ENCODE measurements around the gene GNAQ.

GNAQ gene

DNA sequence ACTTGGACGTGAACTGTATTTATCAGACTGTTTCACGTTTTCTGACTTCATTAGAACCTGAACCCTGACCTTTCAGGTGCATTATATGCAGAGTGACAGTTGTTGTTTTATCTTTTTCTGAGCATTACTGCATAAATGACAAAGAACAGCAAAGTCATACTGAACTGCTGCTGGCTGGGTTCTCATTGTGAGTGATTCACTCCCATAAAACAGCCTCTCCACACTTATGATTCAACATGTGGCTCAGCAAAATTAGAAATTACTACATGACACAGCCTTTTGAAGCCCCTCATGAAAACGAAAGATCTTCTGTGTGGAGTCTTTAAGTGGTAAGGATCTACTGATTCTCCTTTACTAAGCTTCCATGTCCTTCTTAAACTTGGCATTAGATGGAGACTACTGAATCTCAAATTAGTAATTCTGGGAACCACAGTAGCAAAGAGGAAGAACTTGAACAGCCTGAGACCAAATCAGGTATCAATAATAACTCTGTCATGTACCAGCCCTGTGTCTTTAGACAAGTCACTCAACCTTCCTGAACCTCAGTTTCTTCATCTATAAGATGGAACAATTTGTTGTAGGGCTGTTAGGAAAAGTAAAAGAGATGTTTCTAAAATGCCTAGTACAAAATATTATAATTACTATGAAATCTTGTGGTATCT, 211.2 kb downstream of the GNAQ start:
- peak in 2 of 58 donors; percentile 17 to 18 for DNase-seq

DNA sequence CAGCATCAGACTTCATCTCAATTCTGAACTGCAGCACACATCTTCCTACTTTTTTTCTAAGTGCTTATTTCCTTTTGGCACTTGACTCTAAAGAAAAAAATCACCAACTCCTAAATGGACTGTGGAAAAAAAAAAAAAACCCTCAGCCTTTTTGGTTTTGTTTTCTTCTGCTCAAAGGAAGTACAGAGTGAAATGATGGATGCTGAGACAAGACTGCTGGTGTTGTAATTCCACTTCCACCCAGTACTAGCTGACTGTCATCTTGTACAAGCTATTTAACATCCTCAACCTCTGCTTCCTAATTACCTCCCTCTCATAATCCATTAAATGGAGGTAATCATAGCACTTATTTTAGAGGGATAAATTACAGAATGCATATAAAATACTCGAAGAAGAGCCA, 212.0 kb downstream of the GNAQ start:
- DNase-seq: no peak

DNA sequence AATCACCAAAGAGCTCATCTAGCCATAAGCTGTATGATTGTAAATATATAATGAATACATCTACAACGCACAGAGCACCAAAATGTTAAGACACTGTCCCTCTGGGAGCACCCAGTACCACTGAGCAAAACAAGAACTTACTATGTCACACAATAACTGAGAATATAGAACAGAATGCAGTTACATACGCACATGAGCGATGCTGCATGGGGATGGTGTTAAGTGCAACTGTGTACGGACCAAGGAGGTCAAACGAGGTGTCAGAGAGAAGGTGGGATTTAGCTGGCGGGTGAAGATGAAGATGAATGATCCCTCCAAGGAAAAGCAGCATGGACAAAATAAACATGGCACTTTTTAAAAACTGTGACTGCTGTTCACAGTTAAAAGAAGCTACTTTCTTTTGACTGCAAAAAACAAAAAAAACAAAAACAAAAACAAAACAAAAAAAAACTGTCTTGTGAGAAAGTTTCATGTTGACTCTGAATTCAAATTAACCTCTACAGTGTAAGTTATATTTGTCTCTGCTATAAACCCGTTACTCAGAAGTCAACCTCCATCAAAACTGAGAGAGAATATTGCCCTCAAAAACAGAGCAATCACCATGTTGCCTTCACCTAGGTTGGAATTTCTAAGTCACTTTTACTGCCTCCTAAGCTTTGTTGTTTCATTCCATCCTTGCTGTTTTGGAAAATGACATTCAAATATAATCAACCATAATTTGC, 213.9 kb downstream of the GNAQ start:
- no peak for DNase-seq

DNA sequence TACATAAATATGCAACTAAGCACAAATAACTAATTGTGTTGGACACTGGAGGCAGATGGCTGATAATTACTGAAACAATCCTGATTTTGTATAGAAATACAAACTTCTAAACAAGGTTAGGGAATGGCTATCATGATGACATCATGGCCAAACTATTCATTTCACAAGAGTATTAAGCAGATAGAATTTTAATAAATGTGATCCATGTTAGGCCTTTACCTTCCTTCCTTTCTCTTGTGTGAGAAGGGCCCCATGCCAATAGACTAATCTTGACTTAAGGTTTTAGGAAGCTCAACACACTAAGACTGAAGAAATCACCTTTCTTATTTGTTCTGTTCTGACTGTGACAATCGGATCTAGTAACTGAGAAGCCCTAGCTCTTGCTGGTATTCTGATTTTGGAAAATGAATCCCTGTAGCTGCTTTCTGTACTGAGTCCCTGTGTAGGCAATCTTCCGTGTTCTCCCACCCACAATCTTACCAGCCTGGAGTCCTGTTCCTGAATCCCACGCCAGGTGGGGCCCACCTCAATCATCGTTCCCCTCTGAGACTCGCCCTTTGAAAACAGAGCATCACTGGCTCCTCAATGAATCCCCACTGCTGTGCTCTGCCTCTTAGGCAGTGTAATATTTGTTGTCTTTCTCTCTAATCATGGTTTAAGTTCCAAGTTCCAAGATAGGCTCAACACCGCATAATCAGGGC, 214.8 kb downstream of the GNAQ start:
- DNase-seq: no peak

DNA sequence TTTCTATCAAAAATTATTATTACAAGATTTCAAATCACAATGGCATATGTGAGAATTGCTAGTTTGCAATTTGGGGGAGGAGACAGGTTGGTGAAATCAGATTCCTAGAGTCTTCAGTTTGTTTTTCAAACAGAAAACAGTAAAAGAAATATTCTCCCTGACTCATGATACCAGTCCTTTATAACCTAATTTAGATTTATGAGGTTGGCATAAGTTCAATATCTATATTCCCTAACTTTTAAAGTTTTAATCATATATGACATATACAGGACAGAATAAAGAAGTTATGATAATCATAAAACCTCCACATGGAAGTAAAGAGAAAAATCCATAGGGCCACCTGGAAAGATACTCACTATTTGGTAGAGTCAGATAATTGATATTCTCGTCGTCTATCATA, 216.4 kb downstream of the GNAQ start:
- no peak for DNase-seq

DNA sequence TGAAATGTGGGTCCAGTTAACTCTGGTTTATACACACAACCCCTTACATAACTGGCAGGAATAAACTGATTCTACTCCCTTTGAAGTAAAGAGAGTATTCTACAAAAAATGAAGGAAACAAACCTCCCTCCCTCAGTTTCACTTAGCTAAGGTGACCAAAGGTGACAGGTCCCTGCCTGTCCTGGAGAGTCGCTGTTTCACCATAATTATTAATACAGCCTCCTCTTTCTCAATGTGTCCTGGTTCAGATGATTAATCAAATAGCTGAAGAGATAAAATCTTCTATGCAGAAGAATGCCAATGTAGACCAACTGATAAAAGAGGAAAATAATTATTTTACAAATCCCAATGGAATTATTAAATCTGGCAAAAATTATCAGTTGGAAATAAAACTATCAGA, 219.8 kb downstream of the GNAQ start:
- DNase-seq: no peak

DNA sequence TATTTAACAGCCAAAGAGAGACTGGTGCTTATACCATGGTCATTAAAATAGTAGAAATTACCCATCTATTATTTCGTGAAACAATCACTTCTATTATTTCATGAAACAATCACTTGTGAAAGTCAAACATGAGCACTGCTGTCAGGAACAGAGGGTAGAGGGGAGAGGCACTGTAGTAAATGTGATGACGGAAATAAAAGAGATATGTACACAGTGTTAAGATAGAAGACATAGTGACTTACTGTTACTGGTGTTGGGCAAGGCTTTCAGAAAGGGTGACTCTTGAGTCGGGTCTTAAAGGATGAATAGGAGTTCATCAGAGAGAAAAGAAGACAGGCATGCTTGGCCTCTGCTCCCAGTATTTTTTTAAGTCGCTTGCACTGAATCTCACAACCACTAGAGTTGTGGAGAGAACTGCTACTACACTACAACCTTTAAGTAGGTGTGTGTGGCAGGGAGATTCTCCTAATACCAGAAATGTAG, 220.9 kb downstream of the GNAQ start:
- DNase-seq: no peak

DNA sequence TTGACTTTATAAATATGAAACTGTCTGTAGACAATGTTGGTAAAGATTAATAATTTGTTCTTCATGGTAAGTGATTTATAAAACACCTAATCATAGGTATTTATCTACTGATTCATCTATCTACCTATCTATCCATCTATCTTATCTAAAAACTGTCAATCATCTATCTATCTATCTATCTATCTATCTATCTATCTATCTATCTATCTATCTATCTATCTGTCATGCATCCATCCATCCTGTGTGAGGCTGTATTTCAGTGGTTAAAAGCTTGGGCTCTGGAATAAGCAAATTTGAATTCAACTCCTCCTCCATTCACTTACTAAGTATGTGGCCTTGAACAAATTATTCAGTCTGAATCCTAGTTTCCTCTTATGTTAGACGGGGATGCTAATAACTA, 221.6 kb downstream of the GNAQ start:
- DNase-seq: no peak

DNA sequence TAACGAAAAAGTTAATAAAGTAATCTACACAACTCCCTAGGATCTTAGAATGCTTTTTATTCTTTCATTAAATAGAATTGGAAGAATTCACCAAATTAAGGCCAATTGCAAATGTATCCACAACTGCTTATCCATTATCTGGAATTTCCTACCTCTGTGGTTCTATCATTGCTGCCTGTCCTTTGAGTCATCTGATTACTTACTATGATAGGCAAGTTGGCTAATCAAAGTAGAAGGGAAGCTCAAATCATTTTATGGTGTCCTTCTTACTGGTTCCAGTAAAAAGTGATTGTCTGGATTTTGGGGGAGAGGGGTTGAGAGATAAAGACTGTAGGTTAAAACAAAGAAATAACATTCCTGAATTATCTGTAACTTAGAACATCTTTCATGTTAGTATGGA, 222.1 kb downstream of the GNAQ start:
- DNase-seq: no peak

DNA sequence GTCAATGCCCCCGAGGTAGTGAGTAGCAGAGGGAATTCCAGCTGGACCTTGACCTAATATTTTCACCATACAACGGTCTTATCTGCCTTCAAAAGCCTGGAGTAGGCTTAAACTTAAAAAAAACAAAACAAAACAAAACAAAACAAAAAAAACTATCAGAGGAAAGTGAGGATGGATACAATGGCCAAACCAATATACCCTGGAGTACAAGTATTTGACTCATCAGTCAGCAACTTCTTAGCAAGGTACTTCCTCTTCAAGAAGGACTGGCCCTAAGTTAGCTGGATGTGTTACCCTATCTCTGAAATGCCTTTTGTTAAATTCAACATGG, 222.9 kb downstream of the GNAQ start:
- no peak for DNase-seq

DNA sequence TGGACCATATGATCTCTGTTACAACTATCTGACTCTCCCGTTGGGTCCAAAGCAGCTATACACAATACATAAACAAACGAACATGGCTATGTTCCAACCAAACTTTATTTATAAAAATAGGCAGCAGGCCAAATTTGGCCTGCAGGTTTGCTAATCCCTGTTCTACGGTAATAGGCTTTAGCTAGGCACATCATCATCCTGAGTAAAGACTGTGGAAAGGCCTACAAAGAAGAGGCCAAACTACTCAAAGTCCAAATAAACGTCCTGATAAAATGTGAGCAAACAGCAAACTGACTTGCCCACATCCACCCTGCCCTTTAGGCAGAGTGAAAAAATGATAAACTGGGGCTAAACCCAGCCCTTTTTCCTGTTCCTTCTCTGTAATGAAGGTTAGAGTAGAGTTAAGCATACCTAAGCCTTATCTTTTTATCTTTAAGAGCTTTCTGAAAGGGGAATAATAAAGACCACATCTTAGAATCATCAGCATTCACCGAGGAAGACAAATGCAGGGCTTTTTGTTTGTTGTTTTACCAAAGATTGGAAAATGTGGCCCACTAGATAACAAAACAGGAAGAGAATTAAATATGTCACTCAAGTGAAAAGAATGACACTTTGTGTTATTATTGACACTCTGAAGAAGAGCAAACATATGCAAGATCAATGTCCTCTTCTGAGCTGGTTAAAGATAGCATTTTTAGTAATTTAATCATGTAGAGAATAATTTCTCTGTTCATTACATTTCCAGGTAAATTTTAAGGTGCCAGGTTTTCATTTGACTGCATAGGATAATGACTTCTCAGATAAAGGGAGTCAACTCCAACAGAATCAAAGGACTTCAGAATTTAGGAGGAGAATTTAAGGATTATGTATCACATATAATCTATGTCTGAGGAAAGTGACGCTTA, 223.5 kb downstream of the GNAQ start:
- no peak for DNase-seq

DNA sequence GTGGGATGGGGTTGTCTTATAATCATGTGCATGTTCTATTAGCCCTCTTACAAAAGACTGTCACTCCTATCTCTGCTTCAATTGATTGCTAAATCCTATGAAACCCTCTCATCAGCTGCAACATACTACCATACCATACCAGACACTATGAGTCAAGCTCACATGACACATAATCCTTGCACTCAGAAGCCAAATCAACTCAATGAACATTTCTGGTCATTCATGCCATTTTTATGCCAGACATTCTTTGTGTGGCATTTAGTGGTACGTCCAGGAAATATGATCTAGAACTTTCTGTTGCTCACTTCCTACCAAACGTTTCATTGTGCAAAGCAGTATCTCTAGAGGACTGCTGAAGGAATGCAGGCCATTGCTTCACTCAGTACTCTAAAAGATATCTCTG, 224.3 kb downstream of the GNAQ start:
- no peak for DNase-seq

DNA sequence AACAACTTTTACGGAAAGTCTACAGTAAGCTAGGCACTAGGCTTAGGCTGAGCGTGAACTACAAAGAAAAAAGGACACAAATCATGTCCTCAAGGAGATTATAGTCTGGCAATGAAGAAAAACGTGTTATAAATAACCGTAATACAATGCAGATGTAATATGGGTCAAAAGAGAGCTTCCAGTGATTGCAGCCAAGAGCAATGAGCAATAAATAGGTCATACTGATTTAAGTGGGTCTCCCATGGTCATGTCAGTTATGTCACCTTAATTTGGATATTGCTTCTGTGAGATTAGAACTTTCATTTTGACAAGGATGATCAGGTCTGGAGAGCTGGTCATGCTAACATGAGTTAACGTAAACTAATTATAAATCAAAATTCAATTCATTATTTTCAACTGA, 224.9 kb downstream of the GNAQ start:
- no peak for DNase-seq

DNA sequence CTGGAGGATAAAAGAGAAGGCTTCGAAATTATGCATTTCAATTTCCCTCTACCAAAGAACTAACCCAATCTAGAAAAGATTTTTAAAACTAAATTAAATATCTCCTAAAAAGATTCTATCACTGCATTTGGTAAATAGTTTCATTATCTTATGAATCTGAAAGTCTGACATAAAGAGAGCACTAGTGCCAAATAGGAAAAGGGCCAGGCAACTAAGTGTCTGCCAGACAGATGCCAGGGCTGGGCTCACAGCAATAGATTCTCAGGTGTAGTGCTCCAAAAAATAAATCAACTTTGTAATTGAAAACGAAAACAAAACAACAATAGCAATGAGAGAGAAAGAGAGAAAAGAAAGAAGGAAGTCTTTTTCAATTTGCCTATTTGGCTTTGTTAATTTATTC, 225.8 kb downstream of the GNAQ start:
- DNase-seq: no peak

DNA sequence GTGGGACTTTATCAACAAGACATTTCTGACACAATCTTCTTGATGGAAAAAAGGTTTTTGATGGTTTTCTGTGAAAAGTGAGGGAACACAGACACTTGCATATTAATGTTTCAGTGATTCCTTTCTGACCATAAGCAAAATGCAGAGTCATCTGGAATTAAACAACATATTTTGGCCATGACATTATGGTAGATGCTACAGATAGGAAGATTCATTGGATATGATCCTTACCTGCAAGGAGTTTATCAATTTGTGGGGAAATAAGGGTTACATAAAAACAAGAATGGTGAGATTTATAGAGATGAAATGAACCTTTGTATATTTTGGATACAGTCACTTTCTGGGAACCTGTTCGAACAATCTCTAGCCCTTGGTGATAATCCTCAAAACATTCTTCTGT, 228.2 kb downstream of the GNAQ start:
- DNase-seq: no peak

DNA sequence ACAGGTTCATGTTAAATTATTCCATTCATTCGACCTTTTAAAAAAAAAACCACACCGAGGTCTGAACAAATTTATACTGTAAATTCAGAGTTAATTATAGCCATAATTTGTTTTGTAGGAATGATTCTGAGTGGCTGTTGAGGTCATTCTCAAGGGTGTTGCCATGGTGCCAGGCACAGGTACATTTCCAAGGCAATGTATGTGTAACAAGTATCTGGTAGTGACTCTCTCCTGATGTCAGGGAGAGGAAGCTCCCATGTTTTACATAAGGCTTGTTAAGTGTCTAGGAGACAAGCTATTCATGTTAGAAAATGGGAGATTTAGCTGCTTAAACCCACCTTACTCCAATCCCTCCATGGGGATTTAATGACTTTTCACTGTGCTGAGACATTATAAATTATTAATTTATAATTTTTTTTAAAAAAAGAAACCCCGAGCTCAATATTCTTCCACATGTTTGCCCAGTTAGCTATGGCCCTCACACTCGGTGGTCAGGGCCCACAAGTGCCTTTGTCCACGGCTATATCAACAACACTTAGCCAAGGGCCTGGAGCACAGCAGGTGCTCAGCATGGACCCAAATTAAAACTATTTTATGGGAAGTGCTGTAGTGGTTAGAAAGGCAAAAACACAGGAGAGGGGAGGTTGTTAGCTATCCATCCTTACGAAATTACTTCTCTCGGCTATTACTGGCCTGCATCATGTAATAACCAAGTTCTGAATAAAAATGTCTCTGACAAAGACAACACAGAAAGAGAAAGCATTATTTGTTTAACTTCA, 228.9 kb downstream of the GNAQ start:
- DNase-seq: no peak

DNA sequence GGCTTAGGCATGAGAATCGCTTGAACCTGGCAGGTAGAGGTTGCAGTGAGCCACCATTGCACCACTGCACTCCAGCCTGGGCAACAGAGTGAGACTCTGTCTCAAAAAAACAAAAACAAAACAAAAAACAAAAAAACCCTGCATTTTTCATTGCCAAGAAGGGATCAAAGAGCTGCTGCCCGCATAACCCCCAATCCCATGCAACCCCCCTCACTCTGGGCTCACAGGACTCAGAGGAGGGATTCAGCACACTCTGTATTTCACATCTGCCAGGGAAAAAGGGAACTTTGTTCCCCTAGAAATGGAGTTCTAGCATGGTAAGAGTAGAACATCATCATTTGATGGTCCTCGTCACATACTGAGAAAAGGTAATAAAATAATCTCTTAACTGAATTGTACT, 229.5 kb downstream of the GNAQ start:
- no peak for DNase-seq

DNA sequence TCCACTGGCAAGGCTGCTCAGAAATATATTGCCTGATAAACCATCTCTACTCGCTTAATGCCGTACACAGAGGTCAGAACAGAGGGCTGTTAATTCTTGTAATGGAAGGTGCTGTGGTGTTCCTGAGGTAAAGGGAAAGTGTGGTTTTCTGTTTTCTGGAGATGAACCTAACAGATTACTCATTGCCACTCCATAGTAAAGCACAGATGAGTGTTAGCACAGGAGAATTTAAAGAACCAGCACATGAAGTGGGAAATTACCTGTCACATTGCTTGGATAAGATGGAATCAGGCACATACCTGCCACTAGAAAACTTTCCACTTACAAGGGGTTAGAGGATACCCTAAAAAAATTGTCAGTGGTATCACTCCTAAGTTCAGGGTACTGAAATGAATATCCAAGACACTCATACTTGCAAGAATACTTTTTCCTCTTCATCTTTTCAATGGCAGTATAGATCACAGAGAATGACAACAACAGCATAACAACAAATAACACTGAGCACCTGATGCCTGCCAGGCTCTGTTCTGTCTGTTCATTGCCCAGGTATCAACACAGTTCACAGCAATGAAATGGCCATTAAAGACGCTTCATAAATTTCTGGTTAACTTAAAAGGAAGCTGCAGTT, 230.6 kb downstream of the GNAQ start:
- DNase-seq: no peak

DNA sequence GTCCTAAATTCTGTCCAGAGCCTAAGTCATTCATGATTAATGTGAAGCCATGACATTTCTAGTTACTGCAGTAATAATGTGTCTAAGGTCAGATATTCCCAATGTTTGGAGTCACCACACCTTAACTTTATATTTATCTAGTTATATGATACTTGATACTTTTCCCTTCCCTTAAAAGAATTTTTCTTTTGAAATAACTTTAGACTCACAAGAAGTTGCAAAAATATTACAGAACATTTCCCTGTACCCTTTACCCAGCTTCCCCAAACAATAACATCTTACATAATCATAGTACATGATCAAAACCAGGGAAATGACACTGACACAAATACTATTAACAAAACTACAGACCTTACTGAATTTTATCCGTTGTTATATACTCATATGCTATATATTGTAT, 233.5 kb downstream of the GNAQ start:
- no peak for DNase-seq

DNA sequence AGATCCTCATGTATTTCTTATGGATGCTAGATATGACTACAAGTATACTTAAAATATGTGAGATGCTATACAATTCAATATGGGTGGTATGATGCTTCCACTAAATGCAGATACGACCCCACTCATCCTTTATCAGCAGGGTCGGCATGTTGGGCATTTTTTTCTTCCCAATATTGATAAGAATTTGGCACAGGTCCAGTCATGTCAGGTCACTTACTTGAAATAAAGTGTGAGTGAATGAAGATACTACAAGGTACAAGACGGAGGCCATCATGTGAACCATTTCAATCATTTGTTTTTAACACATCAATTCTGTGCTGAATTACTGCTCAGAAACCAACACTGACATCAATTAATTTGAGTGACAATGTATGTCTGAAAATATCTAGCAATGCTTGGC, 236.6 kb downstream of the GNAQ start:
- DNase-seq: no peak
